ENCODE measurements around the gene CAPN2. TPM values are rescaled to one million over a fixed set of nuclear protein-coding genes. Genes with fewer than 3 reads are reported as not detected.

The CAPN2 gene
- polyA plus RNA-seq, 1 experiment = 433 TPM

Small RNA genes lying within 50 kb of the gene (small RNA-seq; reads per million reads assigned to genes)
- gene RNU6-1248P (ENCODE audit: insufficient read length, low read depth) = not detected

Other genes starting within 250 kb of the CAPN2 start
- gene CAPN8, start 46.8 kb upstream of the CAPN2 start, polyA plus RNA-seq (2011; rRNA removed) = not detected in 2 replicates
- 40.4 and 48.1 TPM in 2 replicates for gene TP53BP2, start 133.4 kb downstream of the CAPN2 start, polyA plus RNA-seq (2011; rRNA removed)